TTC549 (cell line): Measurements from ENCODE around the gene ZNFX1.

Source experiments
- FAIRE-seq: peaks from 2 replicates; lab custom pipeline; 2012; peaks lifted over from hg19 to GRCh38; lab: Jason Lieb, UNC

ZNFX1 gene

DNA sequence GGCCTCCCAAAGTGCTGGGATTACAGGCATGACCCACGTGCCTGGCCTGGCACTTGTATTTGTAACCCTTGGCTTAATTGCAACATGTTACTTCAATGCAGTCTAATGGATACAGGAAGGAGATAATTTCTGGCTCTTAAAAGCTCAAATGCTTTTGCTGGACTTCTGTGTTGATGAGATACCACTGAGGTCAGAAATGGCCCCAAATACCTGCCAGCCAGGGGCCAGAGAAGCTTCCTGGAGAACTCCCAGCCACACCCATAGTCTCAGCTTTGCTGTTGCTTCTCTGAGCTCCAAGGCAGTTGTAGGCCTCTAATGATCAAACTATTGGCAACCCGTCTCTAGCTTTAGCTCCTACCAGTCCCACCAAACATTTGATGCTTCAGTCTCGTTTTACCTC, 14.2 kb upstream of the ZNFX1 start:
- no peak for FAIRE-seq

DNA sequence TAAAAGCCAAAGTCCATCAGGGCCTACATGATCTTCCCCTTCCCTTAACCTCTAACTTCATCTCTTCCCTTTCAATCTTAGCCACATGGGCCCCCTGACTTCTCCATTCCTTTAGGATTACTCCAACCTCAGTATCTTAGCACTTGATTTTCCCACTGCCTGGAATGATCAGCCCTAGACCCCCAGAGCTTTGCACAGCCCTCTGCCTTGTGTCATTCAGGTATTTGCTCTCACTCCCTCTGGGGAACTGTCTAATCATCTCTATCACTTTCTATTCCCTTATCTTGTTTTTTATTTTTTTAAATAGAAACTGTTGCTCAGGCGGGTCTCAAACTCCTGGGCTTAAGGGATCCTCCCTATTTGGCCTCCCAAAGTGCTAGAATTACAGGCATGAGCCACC, 13.3 kb upstream of the ZNFX1 start:
- no peak for FAIRE-seq

GRCh38 chr20:49290608-49291191, 12.8 kb upstream of the ZNFX1 start:
- no peak for FAIRE-seq

DNA sequence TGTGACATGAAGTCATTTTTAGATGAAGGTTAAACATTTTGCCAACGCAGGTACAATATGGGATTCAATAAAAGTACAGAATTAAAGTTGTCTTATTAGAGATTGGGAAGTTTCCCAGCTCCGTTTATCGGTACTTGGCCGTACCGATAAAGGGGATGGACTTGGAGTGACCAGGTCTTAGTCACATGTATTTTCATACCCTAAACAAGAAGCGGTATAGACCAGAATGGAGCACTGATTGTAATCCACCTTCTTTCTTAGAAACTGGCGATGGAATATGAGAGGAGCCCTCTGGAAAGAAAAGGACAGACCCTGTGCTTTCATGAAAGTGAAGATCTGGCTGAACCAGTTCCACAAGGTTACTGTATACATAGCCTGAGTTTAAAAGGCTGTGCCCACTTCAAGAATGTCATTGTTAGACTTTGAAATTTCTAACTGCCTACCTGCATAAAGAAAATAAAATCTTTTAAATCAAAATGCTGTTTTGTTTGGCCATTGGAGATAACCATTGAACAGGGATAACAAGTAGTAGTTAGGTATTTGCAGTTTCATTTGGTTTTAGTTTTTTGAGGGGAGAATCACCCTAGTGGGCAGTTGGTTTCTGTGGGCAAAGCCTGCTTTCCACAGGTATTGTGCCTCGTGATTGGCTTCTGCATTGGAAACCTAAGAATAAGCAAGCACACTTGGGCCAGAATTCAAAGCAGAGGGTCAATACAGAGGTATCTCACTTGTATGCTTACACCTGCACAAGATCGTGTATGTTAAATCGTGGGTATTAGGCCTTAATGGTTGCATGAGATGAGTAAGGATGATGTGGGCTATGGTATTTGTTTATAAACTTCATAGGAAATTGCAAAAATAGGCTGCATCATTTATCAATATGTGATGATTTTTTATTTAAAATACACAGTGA, 11.2 kb upstream of the ZNFX1 start:
- no peak for FAIRE-seq

DNA sequence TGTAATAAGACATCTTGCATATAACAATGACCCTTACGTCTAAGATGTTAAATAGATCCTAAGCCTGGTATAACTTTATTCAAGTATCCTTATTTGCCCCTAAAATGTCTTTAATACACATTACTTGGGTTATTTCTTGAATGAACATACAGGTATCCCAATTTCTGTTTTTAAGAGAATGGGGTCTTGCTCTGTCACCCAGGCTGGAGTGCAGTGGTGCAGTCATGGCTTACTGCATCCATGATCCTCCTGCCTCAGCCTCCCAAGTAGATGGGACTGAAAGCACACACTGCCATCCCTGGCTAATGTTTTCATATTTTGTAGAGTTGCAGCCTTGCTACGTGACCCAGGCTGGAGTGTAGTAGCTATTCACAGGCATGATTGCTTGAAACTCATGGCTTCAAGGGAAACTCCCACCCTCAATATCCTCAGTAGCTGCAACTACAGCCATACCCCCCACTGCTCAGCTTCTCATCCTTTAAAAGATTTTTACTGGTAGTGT, 10.4 kb upstream of the ZNFX1 start:
- FAIRE-seq = no peak

GRCh38 chr20:49287555-49288249, 9.8 kb upstream of the ZNFX1 start:
- no peak for FAIRE-seq

DNA sequence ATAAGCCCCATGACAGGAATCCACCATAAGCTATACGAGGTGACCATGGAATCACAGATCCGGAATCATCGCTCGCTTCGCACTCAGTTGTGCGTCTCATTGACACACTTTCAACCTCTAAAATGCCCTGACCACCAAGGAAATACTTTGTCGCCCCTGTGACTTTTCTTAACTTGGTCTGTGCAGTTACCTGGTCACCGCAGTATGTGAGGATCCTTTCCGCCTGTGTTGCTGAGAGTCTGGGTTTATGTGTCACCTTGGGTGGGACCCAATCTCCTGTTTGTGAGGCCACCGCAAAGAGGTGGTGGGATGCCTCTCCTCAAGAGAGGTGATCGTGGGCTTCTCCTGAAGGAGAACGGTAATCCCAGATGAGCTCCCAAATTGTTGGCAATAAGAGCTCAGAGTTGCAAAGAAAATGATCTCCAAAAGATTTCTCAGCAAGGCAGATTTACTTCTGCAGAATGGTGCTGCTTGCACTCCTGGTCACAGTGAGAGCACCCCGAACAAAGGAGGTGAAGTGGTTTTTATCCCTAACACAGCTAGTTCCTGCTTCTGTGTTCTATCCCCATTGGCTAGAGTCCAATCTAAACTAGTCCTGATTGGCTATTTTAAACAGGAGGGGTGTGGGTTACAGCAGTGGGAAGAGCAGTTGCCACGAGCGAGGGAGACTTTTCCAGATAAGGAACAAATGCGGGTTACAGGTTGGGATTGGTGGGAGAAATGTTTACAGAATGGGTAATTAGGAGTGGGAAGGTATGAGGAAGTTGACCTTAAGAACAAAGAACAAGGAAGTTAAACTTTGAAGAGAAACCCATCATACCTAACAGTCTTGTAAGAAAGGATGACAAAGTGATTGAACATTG, 9.1 kb upstream of the ZNFX1 start:
- FAIRE-seq = no peak

DNA sequence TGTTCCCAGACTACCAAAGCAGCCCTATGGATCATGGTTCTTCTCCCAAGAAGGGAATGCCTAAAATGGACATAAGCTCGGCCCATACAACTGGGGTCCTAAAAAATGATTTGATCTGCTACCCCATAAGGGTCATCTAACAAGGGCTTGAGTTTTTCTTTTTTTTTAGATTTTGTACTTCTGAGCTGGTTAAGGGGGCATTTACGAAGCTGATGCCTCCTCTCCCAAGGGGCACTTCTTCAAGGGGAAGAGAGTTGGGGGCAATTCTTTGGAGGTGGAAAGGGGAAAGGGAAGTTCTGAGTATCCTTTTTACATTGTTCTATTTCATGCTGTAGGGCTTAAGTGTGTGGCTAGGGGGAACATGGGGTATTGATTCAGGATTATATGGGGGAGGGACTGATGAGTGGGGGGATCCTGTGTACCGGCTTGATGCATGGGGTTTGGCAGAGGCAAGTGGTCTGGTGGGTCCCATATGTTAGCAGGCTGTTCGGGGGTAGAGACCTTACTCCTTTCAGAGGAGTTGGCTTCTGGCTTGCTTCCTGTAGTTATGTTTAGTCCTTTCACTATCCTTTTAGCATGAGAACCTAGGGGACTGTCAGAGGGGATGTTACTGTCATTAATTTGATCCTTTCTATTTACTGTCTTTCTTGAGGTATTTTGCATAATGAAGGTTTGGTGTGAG, 8.1 kb upstream of the ZNFX1 start:
- FAIRE-seq = no peak

DNA sequence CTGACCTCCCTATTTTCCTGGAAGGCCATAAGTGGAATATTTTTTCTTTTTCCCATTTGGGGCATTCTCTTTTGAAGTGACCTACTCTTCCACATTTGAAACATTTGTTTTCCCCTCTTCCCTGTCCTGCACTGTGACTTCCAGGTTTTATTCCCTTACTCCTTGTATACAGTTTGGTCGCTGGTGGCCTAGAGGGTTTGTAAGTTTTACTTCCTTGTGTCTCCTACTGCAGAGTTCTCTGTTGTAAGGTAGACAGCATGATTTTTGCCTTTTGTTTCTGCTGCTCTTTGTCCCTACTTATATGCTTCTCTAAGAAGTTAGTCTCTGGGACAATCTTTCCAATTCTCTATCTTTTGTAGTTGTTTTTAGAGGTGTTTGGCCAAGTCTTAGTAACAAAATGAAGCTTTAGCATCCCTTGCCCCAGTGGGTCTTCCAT, 7.4 kb upstream of the ZNFX1 start:
- FAIRE-seq = no peak

- FAIRE-seq = no peak
Observed at GRCh38 chr20:49284818-49285217, 7.0 kb upstream of the ZNFX1 start.

DNA sequence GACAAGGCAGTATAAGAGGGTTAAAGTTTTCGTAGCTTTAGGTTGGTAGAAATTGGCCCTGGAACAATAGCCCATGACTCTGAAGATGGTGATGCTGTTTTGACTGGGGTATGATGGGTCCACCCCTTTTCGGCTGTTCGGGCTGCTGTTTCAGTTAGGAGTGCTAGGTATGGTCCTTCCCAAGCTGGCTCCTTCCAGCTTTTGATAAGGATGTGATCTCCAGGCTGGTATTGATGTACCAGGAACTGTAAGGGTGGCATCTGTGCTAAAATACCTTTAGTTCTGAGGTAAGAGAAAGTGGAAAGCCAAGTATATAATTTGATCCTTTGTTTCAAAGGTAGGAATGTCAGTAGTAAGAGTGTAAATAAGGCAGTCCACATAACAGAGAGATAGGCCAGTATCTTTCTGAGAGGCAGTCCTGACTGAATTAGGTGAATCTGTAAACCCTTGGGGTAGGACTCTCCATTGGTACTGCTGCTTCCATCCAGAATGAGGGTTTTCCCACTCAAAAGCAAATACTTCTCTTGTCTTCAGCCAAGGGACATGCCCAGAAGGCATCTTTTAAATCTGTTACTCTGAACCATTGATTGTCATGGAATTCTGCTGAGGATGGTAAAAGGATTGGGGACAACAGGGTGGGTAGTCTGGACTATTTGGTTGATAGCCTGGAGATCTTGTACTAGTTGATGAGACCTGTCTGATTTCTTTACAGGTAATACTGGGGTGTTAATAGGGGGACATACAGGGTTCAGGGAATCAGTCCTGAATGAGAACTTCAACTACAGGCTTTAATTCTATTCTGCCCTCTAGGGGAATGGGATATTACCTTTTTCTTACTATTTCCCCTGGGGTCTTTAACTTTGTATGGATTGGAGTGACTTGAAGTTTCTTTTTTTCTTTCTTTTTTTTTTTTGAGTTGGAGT, 6.1 kb upstream of the ZNFX1 start:
- FAIRE-seq = no peak

DNA sequence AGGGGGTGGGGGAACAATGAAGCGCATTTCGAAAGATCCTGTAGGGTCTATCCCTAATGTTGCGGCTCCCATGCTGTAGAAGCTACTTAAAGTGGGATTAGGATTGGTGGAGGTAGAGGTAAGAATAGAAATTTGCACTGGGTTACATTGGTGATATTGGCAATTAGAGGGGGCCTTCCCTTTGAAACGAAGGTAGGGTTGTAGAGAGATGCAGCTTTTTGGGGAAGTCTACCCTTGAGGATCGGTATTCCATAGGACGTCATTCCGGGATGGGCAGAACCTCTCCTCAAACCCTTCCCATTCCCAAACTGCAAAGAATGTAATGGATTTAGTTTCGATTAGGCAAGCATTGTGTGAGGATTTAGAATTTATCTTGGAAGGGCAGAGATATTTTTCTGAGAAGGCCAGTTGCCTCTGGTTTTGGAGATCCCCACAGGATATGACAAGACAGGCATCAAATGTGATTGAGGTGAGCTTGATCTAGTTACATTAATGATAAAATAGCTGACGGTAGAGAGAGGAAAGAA, 5.4 kb upstream of the ZNFX1 start:
- FAIRE-seq = no peak

GRCh38 chr20:49282584-49283171, 4.8 kb upstream of the ZNFX1 start:
- no peak for FAIRE-seq

DNA sequence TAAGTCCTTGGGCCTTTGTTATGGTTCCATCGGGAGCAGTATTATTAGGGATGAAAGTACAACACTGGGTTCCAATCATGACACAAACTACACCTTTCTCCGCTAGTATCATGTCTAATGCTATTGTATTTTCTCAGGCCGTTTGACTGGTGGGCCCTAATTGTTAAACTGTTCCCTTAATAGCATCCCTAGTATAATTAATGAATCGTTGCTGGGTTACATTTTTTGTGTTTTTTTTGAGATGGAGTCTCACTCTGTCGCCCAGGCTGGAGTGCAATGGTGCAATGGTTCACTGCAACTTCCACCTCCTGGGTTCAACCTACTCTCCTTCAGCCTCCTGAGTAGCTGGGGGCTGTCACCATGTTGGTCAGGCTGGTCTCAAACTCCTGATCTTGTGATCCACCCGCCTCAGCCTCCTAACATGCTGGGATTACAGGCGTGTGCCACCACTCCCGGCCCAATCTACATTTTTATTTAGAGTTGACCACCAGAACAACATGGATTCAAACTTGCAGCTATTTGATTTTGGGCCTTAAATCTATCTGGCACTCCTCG, 4.1 kb upstream of the ZNFX1 start:
- FAIRE-seq = no peak

- no peak for FAIRE-seq
Observed at GRCh38 chr20:49281059-49281912, 3.4 kb upstream of the ZNFX1 start.

DNA sequence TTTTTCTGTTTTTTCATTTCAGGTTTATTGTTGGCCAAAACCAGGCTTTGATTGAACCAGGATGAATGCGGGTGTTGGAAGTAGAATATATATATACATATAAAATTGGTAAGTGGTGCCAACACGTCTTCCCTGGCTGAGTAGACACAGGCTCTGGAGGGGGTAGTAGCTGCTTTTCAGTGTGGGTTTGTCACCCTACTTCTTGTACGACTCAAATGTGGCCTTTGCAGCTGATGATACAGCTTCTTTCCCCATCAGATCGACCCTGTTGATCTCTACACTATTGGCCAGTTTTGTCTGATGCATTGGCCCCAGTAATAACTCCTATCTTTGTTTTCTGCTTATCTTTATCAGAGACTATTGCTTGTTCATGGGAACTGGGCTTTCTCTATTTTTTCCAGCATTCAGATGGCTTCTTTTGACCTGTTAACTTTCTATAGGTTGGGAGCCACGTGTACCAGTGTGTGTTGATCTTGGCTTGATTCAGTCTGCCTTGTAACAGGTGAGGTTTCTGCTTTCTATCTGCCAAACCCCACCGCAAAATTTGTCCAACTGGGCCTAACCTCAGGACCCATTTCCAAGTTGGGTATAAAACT, 2.7 kb upstream of the ZNFX1 start:
- FAIRE-seq = no peak

DNA sequence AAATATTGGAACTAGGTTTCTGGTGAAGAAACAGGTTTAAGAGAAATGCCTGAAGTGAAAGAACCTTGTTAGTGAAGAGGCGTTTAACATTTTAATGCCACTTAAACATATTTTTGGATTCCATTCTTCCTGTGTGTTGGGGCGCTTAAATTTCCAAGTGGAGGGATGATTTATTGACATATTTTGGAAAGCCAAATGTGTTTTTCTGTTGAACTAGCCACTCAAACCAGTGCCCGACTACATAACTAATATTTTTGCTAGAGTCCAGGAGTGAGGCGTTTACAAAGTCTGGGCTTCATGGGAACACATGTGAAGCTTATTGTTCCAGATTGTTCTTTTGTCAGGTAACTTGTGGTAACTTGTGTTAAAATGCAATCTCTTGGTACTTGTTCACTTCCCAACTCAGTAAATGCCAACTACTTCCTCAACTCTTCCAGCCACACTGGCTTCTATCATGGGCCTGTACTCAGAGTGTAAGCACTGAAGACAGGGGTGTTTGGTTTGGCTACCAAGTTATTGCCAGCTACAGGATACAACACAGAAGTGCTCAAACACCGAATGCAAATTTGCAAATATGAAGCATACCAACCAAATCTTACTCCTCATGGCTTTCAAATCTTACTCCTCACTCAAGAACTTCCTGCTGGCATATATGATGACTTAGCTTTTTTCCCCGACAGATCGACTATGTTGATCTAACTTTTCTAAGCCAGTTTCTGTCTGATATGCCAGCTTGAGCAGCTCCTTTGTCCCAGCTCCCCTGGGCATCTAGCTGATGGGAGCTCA, 2.0 kb upstream of the ZNFX1 start:
- FAIRE-seq = no peak
